GM19452 (cell line): Measurements from ENCODE around the gene PLBD2.
"Not testable (repeated sequence)": the region's sequence is repeated elsewhere in the genome, so short reads cannot be mapped to it uniquely, and the experiment has no call there.

Experiments
- ATAC-seq: cut with Tn5 transposase; IDR thresholded peaks from one replicate; pipeline ENCODE4 v1.9.1; 2021; ENCODE audit not compliant: unreplicated experiment

The PLBD2 gene

GRCh38 chr12:113333877-113334785 lies 24.3 kb upstream of the PLBD2 start:
- ATAC-seq, result no peak

- ATAC-seq, result peak; percentile 96
Measured at GRCh38 chr12:113334786-113335539, 23.4 kb upstream of the PLBD2 start, which contains the start of gene SLC8B1. SLC8B1 (minus strand) TSS chr12:113335109; CDS start chr12:113332878, 2,231 bp downstream.

GRCh38 chr12:113339540-113339939 lies 18.8 kb upstream of the PLBD2 start:
- no peak for ATAC-seq

GRCh38 chr12:113340061-113340460 lies 18.3 kb upstream of the PLBD2 start:
- no peak for ATAC-seq

- ATAC-seq, result no peak
Measured at GRCh38 chr12:113341535-113341934, 16.9 kb upstream of the PLBD2 start.

GRCh38 chr12:113345318-113345717 lies 13.1 kb upstream of the PLBD2 start:
- no peak for ATAC-seq

GRCh38 chr12:113346353-113346752 lies 12.0 kb upstream of the PLBD2 start:
- ATAC-seq, result no peak

- no peak for ATAC-seq
Measured at GRCh38 chr12:113347107-113347506, 11.3 kb upstream of the PLBD2 start.

- no peak for ATAC-seq
Measured at GRCh38 chr12:113347892-113348291, 10.5 kb upstream of the PLBD2 start.

GRCh38 chr12:113348849-113349536 lies 9.4 kb upstream of the PLBD2 start:
- no peak for ATAC-seq

- ATAC-seq, result no peak
Measured at GRCh38 chr12:113351089-113351488, 7.3 kb upstream of the PLBD2 start.

- ATAC-seq, result not testable (repeated sequence)
Measured at GRCh38 chr12:113354192-113354591, 4.2 kb upstream of the PLBD2 start.

- ATAC-seq, result no peak
Measured at GRCh38 chr12:113359133-113359938, 949 bp downstream of the PLBD2 start.

- no peak for ATAC-seq
Measured at GRCh38 chr12:113359939-113360748, 1.8 kb downstream of the PLBD2 start.

GRCh38 chr12:113361574-113362370 lies 3.4 kb downstream of the PLBD2 start:
- no peak for ATAC-seq

GRCh38 chr12:113364698-113365097 lies 6.3 kb downstream of the PLBD2 start:
- no peak for ATAC-seq

- no peak for ATAC-seq
Measured at GRCh38 chr12:113365639-113366395, 7.4 kb downstream of the PLBD2 start.

GRCh38 chr12:113366827-113367226 lies 8.4 kb downstream of the PLBD2 start:
- ATAC-seq, result no peak
